ENCODE results near the gene USP11.

The USP11 gene

GRCh38 chrX:47285836-47286320 lies 53.1 kb downstream of the USP11 start:
- no peak for TF ChIP-seq CTCF (IDR thresholded peaks at IDR 0.05; ENCODE audit: borderline replicate concordance, insufficient read depth, low read depth, low read length)
- no peak overlapping the region for H3K4me3 ChIP-seq (ENCODE audit: low read depth, low read length)

GRCh38 chrX:47293106-47293505 lies 60.3 kb downstream of the USP11 start:
- no peak overlapping the region for H3K4me3 ChIP-seq (ENCODE audit: low read depth, low read length)
- no peak for TF ChIP-seq CTCF (IDR thresholded peaks at IDR 0.05; ENCODE audit: borderline replicate concordance, insufficient read depth, low read depth, low read length)

GRCh38 chrX:47296766-47297365 lies 64.1 kb downstream of the USP11 start:
- no peak overlapping the region for H3K4me3 ChIP-seq (ENCODE audit: low read depth, low read length)
- TF ChIP-seq CTCF (IDR thresholded peaks at IDR 0.05; ENCODE audit: borderline replicate concordance, insufficient read depth, low read depth, low read length) = no peak

GRCh38 chrX:47297874-47298273 lies 65.1 kb downstream of the USP11 start:
- no peak for TF ChIP-seq CTCF (IDR thresholded peaks at IDR 0.05; ENCODE audit: borderline replicate concordance, insufficient read depth, low read depth, low read length)
- no peak overlapping the region for H3K4me3 ChIP-seq (ENCODE audit: low read depth, low read length)
